Hippocampal formation (tissue), 2 donors: ENCODE results near the gene CDH4.
"Not testable (repeated sequence)": the region's sequence is repeated elsewhere in the genome, so short reads cannot be mapped to it uniquely, and the experiment has no call there.

Experiments used
- DNase-seq, 2 donors: peaks; one replicate each; lab custom pipeline; 2025; lab: John Stamatoyannopoulos, UW

CDH4 gene

GRCh38 chr20:61841966-61842365 lies 589.9 kb downstream of the CDH4 start:
- DNase-seq: no peak

- no peak for DNase-seq
Observed at GRCh38 chr20:61844621-61845020, 592.6 kb downstream of the CDH4 start.

GRCh38 chr20:61845233-61845671 lies 593.2 kb downstream of the CDH4 start:
- no peak for DNase-seq

- DNase-seq: no peak
Observed at GRCh38 chr20:61846074-61846473, 594.0 kb downstream of the CDH4 start.

- DNase-seq: no peak
Observed at GRCh38 chr20:61846741-61847419, 594.8 kb downstream of the CDH4 start.

- DNase-seq: no peak
Observed at GRCh38 chr20:61847420-61847748, 595.3 kb downstream of the CDH4 start.

GRCh38 chr20:61847986-61848385 lies 595.9 kb downstream of the CDH4 start:
- no peak for DNase-seq

- no peak for DNase-seq
Observed at GRCh38 chr20:61848851-61849250, 596.8 kb downstream of the CDH4 start.

- DNase-seq: no peak
Observed at GRCh38 chr20:61849376-61849775, 597.3 kb downstream of the CDH4 start.

- DNase-seq: no peak
Observed at GRCh38 chr20:61849822-61850221, 597.8 kb downstream of the CDH4 start.

- DNase-seq: no peak
Observed at GRCh38 chr20:61850457-61850856, 598.4 kb downstream of the CDH4 start.

- no peak for DNase-seq
Observed at GRCh38 chr20:61850926-61851900, 599.2 kb downstream of the CDH4 start.

GRCh38 chr20:61852268-61853072 lies 600.4 kb downstream of the CDH4 start:
- DNase-seq: no peak

GRCh38 chr20:61853073-61854005 lies 601.3 kb downstream of the CDH4 start:
- no peak for DNase-seq

GRCh38 chr20:61854538-61854937 lies 602.5 kb downstream of the CDH4 start:
- DNase-seq: not testable (repeated sequence)

GRCh38 chr20:61855286-61855685 lies 603.2 kb downstream of the CDH4 start:
- no peak for DNase-seq

GRCh38 chr20:61856626-61857413 lies 604.8 kb downstream of the CDH4 start:
- DNase-seq: no peak

GRCh38 chr20:61857414-61857775 lies 605.3 kb downstream of the CDH4 start:
- no peak for DNase-seq

GRCh38 chr20:61857884-61858283 lies 605.8 kb downstream of the CDH4 start:
- no peak for DNase-seq

- no peak for DNase-seq
Observed at GRCh38 chr20:61859767-61860166, 607.7 kb downstream of the CDH4 start.
